IMR-90 (cell line): ENCODE results near the gene HDHD3. TPM values are rescaled to one million over a fixed set of nuclear protein-coding genes. Genes with fewer than 3 reads are reported as not detected.

ENCODE experiments used
- ATAC-seq: fragments of 200-7000 bp; cut with Tn5 transposase; 2 replicates; pipeline ENCODE4 v1.9.1; 2020; ENCODE audit warnings: low read depth, mild to moderate bottlenecking, moderate library complexity
- BruUV-seq: library from RNA; stranded (reverse); fragments of 400-500 nt; replicated peaks from 2 replicates; lab custom pipeline; 2021; lab: Mats Ljungman, UMichigan
- CTCF ChIA-PET: fragments of 300-600 bp; formaldehyde crosslinking; extraction: SDS; loops from one replicate; lab custom pipeline; 2021; ENCODE audit warnings: antibody characterized with exemption; lab: Yijun Ruan, JAX
- POLR2A ChIA-PET: fragments of 300-600 bp; sonication (Branson Sonifier 250); formaldehyde crosslinking; loops from one replicate; lab custom pipeline; 2022; ENCODE audit warnings: antibody characterized with exemption; ENCODE audit not compliant: unreplicated experiment; lab: Charles Lee
- DNase-seq: peaks from one replicate; pipeline ENCODE4 v3.0.0; 2013
- H2AFZ ChIP-seq: replicated peaks from 2 replicates; pipeline ENCODE3; 2013; ENCODE audit warnings: low read length, mild to moderate bottlenecking; ENCODE audit not compliant: poor library complexity
- H2AK5ac ChIP-seq: 2 replicates; pipeline ENCODE4 v1.6.1; 2013; ENCODE audit warnings: low read depth, low read length, inconsistent platforms
- H2AK9ac ChIP-seq: replicated peaks from 2 replicates; pipeline ENCODE3; 2013; ENCODE audit warnings: mild to moderate bottlenecking, low read depth, low read length, moderate library complexity; ENCODE audit not compliant: poor library complexity
- H2BK120ac ChIP-seq: 2 replicates; pipeline ENCODE4 v1.6.1; 2013; ENCODE audit warnings: low read depth, low read length, inconsistent platforms
- H2BK15ac ChIP-seq: 3 replicates; pipeline ENCODE4 v1.6.1; 2013; ENCODE audit warnings: low read depth, low read length, inconsistent platforms
- H2BK20ac ChIP-seq: 2 replicates; pipeline ENCODE4 v1.6.1; 2013; ENCODE audit warnings: low read depth, mild to moderate bottlenecking, inconsistent platforms, low read length, moderate library complexity
- H2BK5ac ChIP-seq: 2 replicates; pipeline ENCODE4 v1.6.1; 2013; ENCODE audit warnings: mild to moderate bottlenecking, low read depth, low read length, inconsistent platforms; ENCODE audit not compliant: poor library complexity, severe bottlenecking
- H3K14ac ChIP-seq: replicated peaks from 2 replicates; pipeline ENCODE4 v1.6.1; 2013; ENCODE audit warnings: low read depth, low read length, inconsistent platforms
- H3K18ac ChIP-seq: 2 replicates; pipeline ENCODE4 v1.6.1; 2013; ENCODE audit warnings: low read depth, low read length, control low read depth
- H3K23ac ChIP-seq: 2 replicates; pipeline ENCODE4 v1.6.1; 2013; ENCODE audit warnings: low read depth, low read length, inconsistent platforms
- H3K27ac ChIP-seq: 2 replicates; pipeline ENCODE4 v1.5.1; 2013; ENCODE audit warnings: mild to moderate bottlenecking, control low read depth, low read length; ENCODE audit not compliant: insufficient read depth
- H3K27me3 ChIP-seq: 2 replicates; pipeline ENCODE4 v1.6.1; 2013; ENCODE audit warnings: low read length; ENCODE audit not compliant: control insufficient read depth, insufficient read depth
- H3K36me3 ChIP-seq: 2 replicates; pipeline ENCODE4 v1.6.1; 2013; ENCODE audit warnings: low read length, mixed read lengths; ENCODE audit not compliant: control insufficient read depth, insufficient read depth
- H3K4ac ChIP-seq: 2 replicates; pipeline ENCODE4 v1.6.1; 2013; ENCODE audit warnings: low read depth, low read length, inconsistent platforms
- H3K4me1 ChIP-seq: 2 replicates; pipeline ENCODE4 v1.6.1; 2013; ENCODE audit warnings: low read length, mixed read lengths; ENCODE audit not compliant: control insufficient read depth, insufficient read depth
- H3K4me2 ChIP-seq: 2 replicates; pipeline ENCODE4 v1.6.1; 2013; ENCODE audit warnings: low read depth, mild to moderate bottlenecking, control low read depth, low read length, moderate library complexity
- H3K4me3 ChIP-seq: 2 replicates; pipeline ENCODE4 v1.5.1; 2013; ENCODE audit warnings: low read depth, mild to moderate bottlenecking, control low read depth, low read length, moderate library complexity; ENCODE audit not compliant: insufficient read depth
- H3K56ac ChIP-seq: 2 replicates; pipeline ENCODE4 v1.6.1; 2013; ENCODE audit warnings: low read length, inconsistent platforms; ENCODE audit not compliant: insufficient read depth; ENCODE audit errors: extremely low read depth
- H3K79me1 ChIP-seq, 2 experiments: 2 replicates each; pipeline ENCODE4 v1.6.1; 2013; ENCODE audit warnings: low read length in 2 of 2, inconsistent platforms in 1 of 2, low read depth in 1 of 2
- H3K9ac ChIP-seq: 2 replicates; pipeline ENCODE4 v1.6.1; 2013; ENCODE audit warnings: low read depth, low read length, control low read depth
- H3K9me1 ChIP-seq: 2 replicates; pipeline ENCODE4 v1.6.1; 2013; ENCODE audit warnings: low read length, inconsistent platforms; ENCODE audit not compliant: insufficient read depth
- H3K9me3 ChIP-seq: 2 replicates; pipeline ENCODE4 v1.6.1; 2013; ENCODE audit warnings: low read length; ENCODE audit not compliant: control insufficient read depth, insufficient read depth
- H4K20me1 ChIP-seq: 2 replicates; pipeline ENCODE4 v1.6.1; 2013; ENCODE audit warnings: low read length, inconsistent platforms; ENCODE audit not compliant: insufficient read depth
- H4K5ac ChIP-seq: 2 replicates; pipeline ENCODE4 v1.6.1; 2013; ENCODE audit warnings: mild to moderate bottlenecking, low read depth, low read length, control low read depth
- H4K8ac ChIP-seq, 2 experiments: 2 replicates each; pipeline ENCODE4 v1.6.1; 2013; ENCODE audit warnings: low read depth in 2 of 2, low read length in 2 of 2, control low read depth in 1 of 2, inconsistent platforms in 1 of 2
- H4K91ac ChIP-seq: 2 replicates; pipeline ENCODE4 v1.6.1; 2013; ENCODE audit warnings: low read depth, low read length, inconsistent platforms; ENCODE audit not compliant: insufficient read depth
- BHLHE40 ChIP-seq: fragments of 150-350 bp; IDR thresholded peaks from 2 replicates; pipeline ENCODE4 v1.6.1; 2016; ENCODE audit warnings: mild to moderate bottlenecking, low read depth, low read length
- CEBPB ChIP-seq: IDR thresholded peaks from 2 replicates; pipeline ENCODE4 v1.6.1; 2012; ENCODE audit warnings: low read depth, low read length, improper control_type of control experiment
- CHD1 ChIP-seq: IDR thresholded peaks from 2 replicates; pipeline ENCODE4 v1.6.1; 2012; ENCODE audit warnings: low read depth, low read length, improper control_type of control experiment
- FOS ChIP-seq: fragments of 150-350 bp; IDR thresholded peaks from 2 replicates; pipeline ENCODE4 v1.6.1; 2016; ENCODE audit warnings: low read depth, low read length
- MAFK ChIP-seq: IDR thresholded peaks from 2 replicates; pipeline ENCODE4 v1.6.1; 2012; ENCODE audit warnings: low read depth, low read length, improper control_type of control experiment
- MAZ ChIP-seq: IDR thresholded peaks from 2 replicates; pipeline ENCODE4 v1.6.1; 2012; ENCODE audit warnings: low read depth, mild to moderate bottlenecking, low read length, improper control_type of control experiment, moderate library complexity, borderline replicate concordance
- MXI1 ChIP-seq: IDR thresholded peaks from 2 replicates; pipeline ENCODE4 v1.6.1; 2012; ENCODE audit warnings: low read depth, mild to moderate bottlenecking, low read length, moderate library complexity, borderline replicate concordance
- NFE2L2 ChIP-seq: fragments of 150-350 bp; IDR thresholded peaks from 2 replicates; pipeline ENCODE4 v1.6.1; 2016; ENCODE audit warnings: low read depth, mild to moderate bottlenecking, low read length
- POLR2A ChIP-seq: IDR thresholded peaks from 2 replicates; pipeline ENCODE4 v1.6.1; 2012; ENCODE audit warnings: mild to moderate bottlenecking, low read depth, low read length
- RAD21 ChIP-seq: IDR thresholded peaks from 2 replicates; pipeline ENCODE4 v1.6.1; 2012; ENCODE audit warnings: low read length, improper control_type of control experiment
- RCOR1 ChIP-seq: IDR thresholded peaks from 2 replicates; pipeline ENCODE4 v1.6.1; 2012; ENCODE audit warnings: mild to moderate bottlenecking, low read length, improper control_type of control experiment; ENCODE audit not compliant: insufficient replicate concordance
- RFX5 ChIP-seq: IDR thresholded peaks from 2 replicates; pipeline ENCODE4 v1.8.0; 2012; ENCODE audit warnings: low read depth, mild to moderate bottlenecking, low read length, moderate library complexity
- SMC3 ChIP-seq: fragments of 150-350 bp; IDR thresholded peaks from 2 replicates; pipeline ENCODE4 v1.6.1; 2016; ENCODE audit warnings: low read depth, mild to moderate bottlenecking, antibody characterized with exemption, low read length, moderate library complexity
- WGBS, 2 experiments: methylation state at CpG; one replicate each; pipeline versions ENCODE4 v1.1.5 to v1.1.7; 2013; ENCODE audit warnings: missing lambda C conversion rate in 2 of 2; ENCODE audit not compliant: insufficient read length in 1 of 2; ENCODE audit errors: extremely low coverage in 2 of 2; 5-methylcytosine and 5-hydroxymethylcytosine counted together
- dilution Hi-C: fragments of 300-500 bp; cut with HindIII; formaldehyde crosslinking; loops from one replicate; pipeline ENCODE4 v1.14.3; 2018; ENCODE audit warnings: low sequenced_read_pairs; ENCODE audit not compliant: unreplicated experiment
- in situ Hi-C: fragments of 300-500 bp; cut with MboI; formaldehyde crosslinking; loops from 3 replicates; pipeline ENCODE4 v1.14.3; 2019; ENCODE audit warnings: low sequenced_read_pairs, inconsistent platforms, mixed read lengths
- intact Hi-C: fragments of 100-400 bp; cut with micrococcal nuclease; formaldehyde crosslinking; loops from 2 replicates; pipeline ENCODE4 v1.10.0; 2022
- polyA plus RNA-seq, 3 experiments: library from polyadenylated mRNA; depleted of rRNA; stranded (reverse); fragments of >200 nt; gene quantifications; 2 replicates each; pipeline ENCODE4 v1.2.3, GENCODE V29; 2012; ENCODE audit warnings: low replicate concordance in 1 of 3
- total RNA-seq: library from RNA; depleted of rRNA; stranded (reverse); fragments of >200 nt; gene quantifications from 2 replicates; pipeline ENCODE4 v1.2.3, GENCODE V29; 2012
- TF ChIP-seq, protein P1 (sequence below): fragments of 150-350 bp; IDR thresholded peaks from 2 replicates; pipeline ENCODE4 v1.6.1; 2016; ENCODE audit warnings: low read depth, mild to moderate bottlenecking, low read length, moderate library complexity, borderline replicate concordance
- TF ChIP-seq, protein P2 (sequence below): fragments of 150-350 bp; IDR thresholded peaks from 2 replicates; pipeline ENCODE4 v1.6.1; 2017; ENCODE audit warnings: mild to moderate bottlenecking, antibody characterized with exemption, low read length, low read depth
- TF ChIP-seq, protein P3 (sequence below): conservative IDR thresholded peaks from 2 replicates; pipeline ENCODE4 v1.5.1; 2012; ENCODE audit warnings: mild to moderate bottlenecking, low read depth, low read length, improper control_type of control experiment

Gene HDHD3
- total and polyA plus RNA-seq, 2 of the 4 experiments (the other 2 are of a cell fraction): 7.0 to 8.6 TPM

DNA sequence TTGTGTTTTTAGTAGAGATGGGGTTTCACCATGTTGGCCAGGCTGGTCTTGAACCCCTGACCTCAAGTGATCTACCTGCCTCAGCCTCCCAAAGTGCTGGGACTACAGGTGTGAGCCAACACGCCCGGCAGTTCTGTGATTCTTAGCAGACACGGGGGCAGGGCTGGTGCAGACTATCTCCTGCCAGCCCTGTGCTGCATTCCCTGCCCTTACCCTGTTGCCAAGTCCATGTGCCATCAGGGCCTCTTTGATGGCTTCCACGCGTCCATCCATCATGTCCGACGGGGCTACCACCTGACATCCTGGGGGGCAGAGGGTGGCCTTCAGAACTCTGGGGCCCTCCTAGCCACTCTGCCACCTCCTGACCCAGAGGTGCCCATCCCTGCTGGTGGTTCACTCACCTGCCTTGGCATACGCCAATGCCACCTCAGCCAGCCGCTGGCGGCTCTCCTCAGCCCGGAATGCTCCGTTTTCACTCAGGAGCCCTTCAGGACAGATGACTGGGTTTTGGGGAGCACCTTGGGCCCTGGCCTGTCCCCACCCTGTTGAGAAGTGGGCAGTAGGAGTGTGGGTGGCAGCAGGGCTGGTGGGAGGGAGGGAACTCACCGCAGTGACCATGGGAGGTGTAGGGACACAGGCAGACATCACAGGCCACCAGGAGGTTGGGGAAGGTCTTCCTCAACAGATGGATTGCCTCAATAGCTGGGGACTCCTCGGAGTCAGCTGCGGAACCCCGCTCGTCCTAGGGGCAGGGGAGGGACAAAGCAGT, 13.6 kb upstream of the HDHD3 start:
- H3K14ac ChIP-seq: no peak overlapping the region
- H2BK15ac ChIP-seq: no peak overlapping the region
- H3K27ac ChIP-seq: no peak overlapping the region
- no peak overlapping the region for H3K18ac ChIP-seq
- no peak for DNase-seq
- H2AFZ ChIP-seq: no peak overlapping the region
- no peak overlapping the region for H2BK5ac ChIP-seq
- H3K79me1 ChIP-seq: peaks cover 3% of the 10 kb centered on the region in 2 experiments; a peak in 2 of 4 replicates
- CTCF ChIA-PET: no interaction called here
- H3K9ac ChIP-seq: no peak overlapping the region
- no peak overlapping the region for H3K4me3 ChIP-seq
- TF ChIP-seq, protein P1, sequence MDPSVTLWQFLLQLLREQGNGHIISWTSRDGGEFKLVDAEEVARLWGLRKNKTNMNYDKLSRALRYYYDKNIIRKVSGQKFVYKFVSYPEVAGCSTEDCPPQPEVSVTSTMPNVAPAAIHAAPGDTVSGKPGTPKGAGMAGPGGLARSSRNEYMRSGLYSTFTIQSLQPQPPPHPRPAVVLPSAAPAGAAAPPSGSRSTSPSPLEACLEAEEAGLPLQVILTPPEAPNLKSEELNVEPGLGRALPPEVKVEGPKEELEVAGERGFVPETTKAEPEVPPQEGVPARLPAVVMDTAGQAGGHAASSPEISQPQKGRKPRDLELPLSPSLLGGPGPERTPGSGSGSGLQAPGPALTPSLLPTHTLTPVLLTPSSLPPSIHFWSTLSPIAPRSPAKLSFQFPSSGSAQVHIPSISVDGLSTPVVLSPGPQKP: no peak
- TF ChIP-seq BHLHE40: no peak
- TF ChIP-seq CHD1: no peak
- TF ChIP-seq SMC3: no peak
- TF ChIP-seq POLR2A: no peak
- TF ChIP-seq, protein P2, sequence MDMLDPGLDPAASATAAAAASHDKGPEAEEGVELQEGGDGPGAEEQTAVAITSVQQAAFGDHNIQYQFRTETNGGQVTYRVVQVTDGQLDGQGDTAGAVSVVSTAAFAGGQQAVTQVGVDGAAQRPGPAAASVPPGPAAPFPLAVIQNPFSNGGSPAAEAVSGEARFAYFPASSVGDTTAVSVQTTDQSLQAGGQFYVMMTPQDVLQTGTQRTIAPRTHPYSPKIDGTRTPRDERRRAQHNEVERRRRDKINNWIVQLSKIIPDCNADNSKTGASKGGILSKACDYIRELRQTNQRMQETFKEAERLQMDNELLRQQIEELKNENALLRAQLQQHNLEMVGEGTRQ: no peak
- no peak for TF ChIP-seq MAZ
- TF ChIP-seq, protein P3, sequence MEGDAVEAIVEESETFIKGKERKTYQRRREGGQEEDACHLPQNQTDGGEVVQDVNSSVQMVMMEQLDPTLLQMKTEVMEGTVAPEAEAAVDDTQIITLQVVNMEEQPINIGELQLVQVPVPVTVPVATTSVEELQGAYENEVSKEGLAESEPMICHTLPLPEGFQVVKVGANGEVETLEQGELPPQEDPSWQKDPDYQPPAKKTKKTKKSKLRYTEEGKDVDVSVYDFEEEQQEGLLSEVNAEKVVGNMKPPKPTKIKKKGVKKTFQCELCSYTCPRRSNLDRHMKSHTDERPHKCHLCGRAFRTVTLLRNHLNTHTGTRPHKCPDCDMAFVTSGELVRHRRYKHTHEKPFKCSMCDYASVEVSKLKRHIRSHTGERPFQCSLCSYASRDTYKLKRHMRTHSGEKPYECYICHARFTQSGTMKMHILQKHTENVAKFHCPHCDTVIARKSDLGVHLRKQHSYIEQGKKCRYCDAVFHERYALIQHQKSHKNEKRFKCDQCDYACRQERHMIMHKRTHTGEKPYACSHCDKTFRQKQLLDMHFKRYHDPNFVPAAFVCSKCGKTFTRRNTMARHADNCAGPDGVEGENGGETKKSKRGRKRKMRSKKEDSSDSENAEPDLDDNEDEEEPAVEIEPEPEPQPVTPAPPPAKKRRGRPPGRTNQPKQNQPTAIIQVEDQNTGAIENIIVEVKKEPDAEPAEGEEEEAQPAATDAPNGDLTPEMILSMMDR: no peak
- TF ChIP-seq NFE2L2: no peak
- no peak for TF ChIP-seq CEBPB
- no peak for TF ChIP-seq MXI1
- TF ChIP-seq RAD21: no peak
- TF ChIP-seq MAFK: no peak
- TF ChIP-seq FOS: no peak
- TF ChIP-seq RFX5: no peak
- TF ChIP-seq RCOR1: no peak
- intact Hi-C loops (no loop called here), dilution Hi-C loops (no loop called here), in situ Hi-C loops (no loop called here)
- no peak overlapping the region for H2AK5ac ChIP-seq
- no peaks in the 10 kb centered on the region for H4K20me1 ChIP-seq
- peaks cover 3% of the 10 kb centered on the region; the same call in 1 of the 2 replicates for H3K9me1 ChIP-seq
- no peak overlapping the region for H3K56ac ChIP-seq
- BruUV-seq: no TSS peak
- no peak overlapping the region for H2AK9ac ChIP-seq
- H2BK120ac ChIP-seq: no peak overlapping the region
- no peaks in the 10 kb centered on the region for H3K9me3 ChIP-seq
- POLR2A ChIA-PET: no interaction called here
- no peak for ATAC-seq
- no peak overlapping the region for H4K5ac ChIP-seq
- no peak overlapping the region for H3K4me2 ChIP-seq
- H3K36me3 ChIP-seq: peaks cover 49% of the 10 kb centered on the region
- H3K4me1 ChIP-seq: no peaks in the 10 kb centered on the region
- no peak overlapping the region for H2BK20ac ChIP-seq
- no peak overlapping the region for H4K8ac ChIP-seq
- no peak overlapping the region for H3K23ac ChIP-seq
- no peak overlapping the region for H3K4ac ChIP-seq
- H4K91ac ChIP-seq: no peak overlapping the region
- H3K27me3 ChIP-seq: no peaks in the 10 kb centered on the region
- 91% methylated on average over 7 of the region's 17 CpGs; no CpG with 5 or more reads in 1 of the 2 experiments for WGBS, 2 experiments
